Keratinocyte (primary cell): ENCODE data around the gene IFITM10.

ENCODE experiments used
- EZH2 ChIP-seq: IDR thresholded peaks from one replicate; pipeline ENCODE4 v1.6.1; 2012; ENCODE audit warnings: inconsistent platforms, mild to moderate bottlenecking, low read length, moderate library complexity
- TF ChIP-seq, protein P1 (sequence below), 3 experiments: IDR thresholded peaks in 1 of 3; conservative IDR thresholded peaks in 1 of 3; optimal IDR thresholded peaks in 1 of 3; 2 replicates in 2 of 3; 3 replicates in 1 of 3; pipeline versions ENCODE3 to v1.5.1; 2011; ENCODE audit warnings: low read length in 3 of 3, mild to moderate bottlenecking in 3 of 3, moderate library complexity in 2 of 3, control low read depth in 1 of 3, inconsistent platforms in 1 of 3; ENCODE audit not compliant: insufficient read depth in 2 of 3; ENCODE audit errors: extremely low read depth in 1 of 3

DNA sequence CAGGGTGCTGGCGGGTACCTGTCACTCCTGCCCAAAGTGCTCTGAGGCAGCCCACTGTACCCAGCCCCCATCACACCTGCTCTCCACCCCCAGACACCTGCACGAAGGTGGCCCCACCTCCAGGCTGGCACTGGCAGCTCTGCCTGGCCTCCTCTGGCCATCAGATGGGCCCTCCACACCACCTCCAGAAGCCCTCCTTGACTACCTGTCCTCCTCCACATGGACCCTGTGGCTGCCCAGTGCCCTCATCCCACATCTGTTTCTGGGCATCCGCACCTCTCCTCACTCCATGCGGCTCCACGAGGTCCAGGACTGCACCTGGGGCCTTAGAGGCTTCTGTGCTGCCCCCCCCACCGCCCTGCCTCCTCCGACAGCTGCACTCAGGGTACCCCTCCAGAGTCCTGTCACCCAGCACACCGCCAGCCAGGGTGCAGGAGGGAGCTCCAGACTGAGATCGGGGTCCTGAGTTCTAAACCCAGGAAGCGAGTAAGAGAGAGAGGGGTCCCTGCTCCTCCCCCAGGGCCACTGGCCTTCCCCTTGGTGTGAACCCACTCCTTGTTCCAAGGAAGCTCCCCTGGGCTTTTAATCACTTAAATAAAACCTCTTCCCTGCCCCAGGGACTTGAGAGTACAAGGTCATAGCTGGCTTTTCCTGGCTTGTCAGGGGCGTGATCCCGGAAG, 11.6 kb upstream of the IFITM10 start:
- TF ChIP-seq, protein P1, sequence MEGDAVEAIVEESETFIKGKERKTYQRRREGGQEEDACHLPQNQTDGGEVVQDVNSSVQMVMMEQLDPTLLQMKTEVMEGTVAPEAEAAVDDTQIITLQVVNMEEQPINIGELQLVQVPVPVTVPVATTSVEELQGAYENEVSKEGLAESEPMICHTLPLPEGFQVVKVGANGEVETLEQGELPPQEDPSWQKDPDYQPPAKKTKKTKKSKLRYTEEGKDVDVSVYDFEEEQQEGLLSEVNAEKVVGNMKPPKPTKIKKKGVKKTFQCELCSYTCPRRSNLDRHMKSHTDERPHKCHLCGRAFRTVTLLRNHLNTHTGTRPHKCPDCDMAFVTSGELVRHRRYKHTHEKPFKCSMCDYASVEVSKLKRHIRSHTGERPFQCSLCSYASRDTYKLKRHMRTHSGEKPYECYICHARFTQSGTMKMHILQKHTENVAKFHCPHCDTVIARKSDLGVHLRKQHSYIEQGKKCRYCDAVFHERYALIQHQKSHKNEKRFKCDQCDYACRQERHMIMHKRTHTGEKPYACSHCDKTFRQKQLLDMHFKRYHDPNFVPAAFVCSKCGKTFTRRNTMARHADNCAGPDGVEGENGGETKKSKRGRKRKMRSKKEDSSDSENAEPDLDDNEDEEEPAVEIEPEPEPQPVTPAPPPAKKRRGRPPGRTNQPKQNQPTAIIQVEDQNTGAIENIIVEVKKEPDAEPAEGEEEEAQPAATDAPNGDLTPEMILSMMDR (optimal IDR thresholded peaks at IDR 0.05 in 1 of 3, IDR thresholded peaks at IDR 0.05 in 1 of 3, conservative IDR thresholded peaks at IDR 0.05 in 1 of 3; ENCODE audit: extremely low read depth in 1 of 3, insufficient read depth in 2 of 3, low read length in 3 of 3) = no peak
- no peak for TF ChIP-seq EZH2
